Measurements from ENCODE around the gene CNTN4.

Gene CNTN4

GRCh38 chr3:3107181-3107580 is 1008.5 kb downstream of the CNTN4 start:
- no peak for DNase-seq (ENCODE audit: low read depth)
